GM18507 (cell line): ENCODE data around the gene CCS.
"Not testable (repeated sequence)": the region's sequence is repeated elsewhere in the genome, so short reads cannot be mapped to it uniquely, and the experiment has no call there.

Experiments used
- DNase-seq: peaks from one replicate; pipeline ENCODE4 v3.0.0; 2011; ENCODE audit warnings: low read depth; ENCODE audit not compliant: insufficient read length; ENCODE audit errors: extremely low spot score
- FAIRE-seq: peaks from 2 replicates; lab custom pipeline; 2011; peaks lifted over from hg19 to GRCh38; lab: Jason Lieb, UNC

CCS gene

GRCh38 chr11:66592457-66593302 is at the start of gene CCS, which contains the start of gene CCDC87:
TSS of gene CCS (plus strand) at chr11:66593185. CDS start at chr11:66593262, 77 bp downstream.
TSS of gene CCDC87 (minus strand) at chr11:66593063. CDS start at chr11:66593015, 48 bp downstream.
- peak; percentile 100 for DNase-seq
- peak; percentile 94 for FAIRE-seq

- DNase-seq, result peak; percentile 37
- peak; percentile 59 for FAIRE-seq
Observed at GRCh38 chr11:66543263-66544107, 49.5 kb upstream of the CCS start.

GRCh38 chr11:66544952-66545351 is 48.0 kb upstream of the CCS start:
- DNase-seq, FAIRE-seq: not testable (repeated sequence)

- FAIRE-seq (peak; percentile 94), DNase-seq (peak; percentile 97)
Observed at GRCh38 chr11:66545701-66546367, 47.2 kb upstream of the CCS start, which contains the start of gene ZDHHC24. TSS of gene ZDHHC24 (minus strand) at chr11:66546048. CDS start at chr11:66546003, 45 bp downstream.

- DNase-seq (no peak), FAIRE-seq (no peak)
Observed at GRCh38 chr11:66546368-66546965, 46.5 kb upstream of the CCS start, which contains the start of gene ACTN3. TSS of gene ACTN3 (plus strand) at chr11:66546903. CDS start at chr11:66546938, 35 bp downstream.

- FAIRE-seq, result no peak
- no peak for DNase-seq
Observed at GRCh38 chr11:66546966-66547661, 45.9 kb upstream of the CCS start.

GRCh38 chr11:66547662-66548009 is 45.3 kb upstream of the CCS start:
- FAIRE-seq, result no peak
- DNase-seq, result no peak

GRCh38 chr11:66548041-66548440 is 44.9 kb upstream of the CCS start:
- no peak for FAIRE-seq
- DNase-seq, result no peak

GRCh38 chr11:66548774-66549630 is 44.0 kb upstream of the CCS start:
- FAIRE-seq (no peak), DNase-seq (no peak)

- DNase-seq, result no peak
- FAIRE-seq, result no peak
Observed at GRCh38 chr11:66549696-66550095, 43.3 kb upstream of the CCS start.

- no peak for DNase-seq
- FAIRE-seq, result no peak
Observed at GRCh38 chr11:66550887-66551286, 42.1 kb upstream of the CCS start.

GRCh38 chr11:66554602-66555001 is 38.4 kb upstream of the CCS start:
- FAIRE-seq (no peak), DNase-seq (no peak)

GRCh38 chr11:66555416-66555815 is 37.6 kb upstream of the CCS start:
- FAIRE-seq, result no peak
- DNase-seq, result no peak

- FAIRE-seq (no peak), DNase-seq (no peak)
Observed at GRCh38 chr11:66556086-66556485, 36.9 kb upstream of the CCS start.

- DNase-seq (no peak), FAIRE-seq (no peak)
Observed at GRCh38 chr11:66557733-66558326, 35.2 kb upstream of the CCS start.

- FAIRE-seq (no peak), DNase-seq (no peak)
Observed at GRCh38 chr11:66559142-66559865, 33.7 kb upstream of the CCS start.
